Measurements from ENCODE around the gene STAC.
"Not testable (repeated sequence)": the region's sequence is repeated elsewhere in the genome, so short reads cannot be mapped to it uniquely, and the experiment has no call there.

DNA sequence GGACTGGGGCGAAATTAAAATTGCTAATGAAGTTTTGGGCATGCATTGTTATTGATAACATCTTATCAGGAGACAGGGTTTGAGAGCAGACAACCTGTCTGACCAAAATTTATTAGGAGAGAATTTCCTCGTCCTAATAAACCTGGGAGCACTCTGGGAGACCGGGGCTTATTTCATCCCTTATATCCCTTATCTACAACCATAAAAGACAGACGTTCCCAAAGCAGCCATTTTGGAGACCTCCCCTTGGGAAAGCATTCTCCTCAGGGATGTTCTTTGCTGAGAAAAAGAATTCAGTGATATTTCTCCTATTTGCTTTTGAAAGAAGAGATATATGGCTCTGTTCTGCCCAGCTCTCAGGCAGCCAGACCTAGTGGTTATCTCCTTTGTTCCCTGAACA lies 198.1 kb downstream of the STAC start:
- TF ChIP-seq ESRRG (CRISPR knock-in tag; IDR thresholded peaks at IDR 0.05); ZFP3 (CRISPR knock-in tag; IDR thresholded peaks at IDR 0.05); GLIS3 (CRISPR knock-in tag; IDR thresholded peaks at IDR 0.05); ZNF70 (CRISPR knock-in tag; IDR thresholded peaks at IDR 0.05); SNAI2 (CRISPR knock-in tag; IDR thresholded peaks at IDR 0.05); PPARA (CRISPR knock-in tag; IDR thresholded peaks at IDR 0.05; ENCODE audit: borderline replicate concordance); ZFP30 (CRISPR knock-in tag; IDR thresholded peaks at IDR 0.05); ISL1 (CRISPR knock-in tag; IDR thresholded peaks at IDR 0.05); ZNF565 (CRISPR knock-in tag; conservative IDR thresholded peaks at IDR 0.05; ENCODE audit: low read depth): not testable (repeated sequence)
- TF ChIP-seq, protein P1, sequence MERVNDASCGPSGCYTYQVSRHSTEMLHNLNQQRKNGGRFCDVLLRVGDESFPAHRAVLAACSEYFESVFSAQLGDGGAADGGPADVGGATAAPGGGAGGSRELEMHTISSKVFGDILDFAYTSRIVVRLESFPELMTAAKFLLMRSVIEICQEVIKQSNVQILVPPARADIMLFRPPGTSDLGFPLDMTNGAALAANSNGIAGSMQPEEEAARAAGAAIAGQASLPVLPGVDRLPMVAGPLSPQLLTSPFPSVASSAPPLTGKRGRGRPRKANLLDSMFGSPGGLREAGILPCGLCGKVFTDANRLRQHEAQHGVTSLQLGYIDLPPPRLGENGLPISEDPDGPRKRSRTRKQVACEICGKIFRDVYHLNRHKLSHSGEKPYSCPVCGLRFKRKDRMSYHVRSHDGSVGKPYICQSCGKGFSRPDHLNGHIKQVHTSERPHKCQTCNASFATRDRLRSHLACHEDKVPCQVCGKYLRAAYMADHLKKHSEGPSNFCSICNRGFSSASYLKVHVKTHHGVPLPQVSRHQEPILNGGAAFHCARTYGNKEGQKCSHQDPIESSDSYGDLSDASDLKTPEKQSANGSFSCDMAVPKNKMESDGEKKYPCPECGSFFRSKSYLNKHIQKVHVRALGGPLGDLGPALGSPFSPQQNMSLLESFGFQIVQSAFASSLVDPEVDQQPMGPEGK (CRISPR knock-in tag; IDR thresholded peaks at IDR 0.05; ENCODE audit: borderline replicate concordance): not testable (repeated sequence)
- TF ChIP-seq, protein P2, sequence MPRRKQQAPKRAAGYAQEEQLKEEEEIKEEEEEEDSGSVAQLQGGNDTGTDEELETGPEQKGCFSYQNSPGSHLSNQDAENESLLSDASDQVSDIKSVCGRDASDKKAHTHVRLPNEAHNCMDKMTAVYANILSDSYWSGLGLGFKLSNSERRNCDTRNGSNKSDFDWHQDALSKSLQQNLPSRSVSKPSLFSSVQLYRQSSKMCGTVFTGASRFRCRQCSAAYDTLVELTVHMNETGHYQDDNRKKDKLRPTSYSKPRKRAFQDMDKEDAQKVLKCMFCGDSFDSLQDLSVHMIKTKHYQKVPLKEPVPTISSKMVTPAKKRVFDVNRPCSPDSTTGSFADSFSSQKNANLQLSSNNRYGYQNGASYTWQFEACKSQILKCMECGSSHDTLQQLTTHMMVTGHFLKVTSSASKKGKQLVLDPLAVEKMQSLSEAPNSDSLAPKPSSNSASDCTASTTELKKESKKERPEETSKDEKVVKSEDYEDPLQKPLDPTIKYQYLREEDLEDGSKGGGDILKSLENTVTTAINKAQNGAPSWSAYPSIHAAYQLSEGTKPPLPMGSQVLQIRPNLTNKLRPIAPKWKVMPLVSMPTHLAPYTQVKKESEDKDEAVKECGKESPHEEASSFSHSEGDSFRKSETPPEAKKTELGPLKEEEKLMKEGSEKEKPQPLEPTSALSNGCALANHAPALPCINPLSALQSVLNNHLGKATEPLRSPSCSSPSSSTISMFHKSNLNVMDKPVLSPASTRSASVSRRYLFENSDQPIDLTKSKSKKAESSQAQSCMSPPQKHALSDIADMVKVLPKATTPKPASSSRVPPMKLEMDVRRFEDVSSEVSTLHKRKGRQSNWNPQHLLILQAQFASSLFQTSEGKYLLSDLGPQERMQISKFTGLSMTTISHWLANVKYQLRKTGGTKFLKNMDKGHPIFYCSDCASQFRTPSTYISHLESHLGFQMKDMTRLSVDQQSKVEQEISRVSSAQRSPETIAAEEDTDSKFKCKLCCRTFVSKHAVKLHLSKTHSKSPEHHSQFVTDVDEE (CRISPR knock-in tag; IDR thresholded peaks at IDR 0.05): not testable (repeated sequence)

Measured in SK-N-SH treated with all-trans-retinoic acid at 6 μM for 48 hours (cell line).